HG03159 (cell line): ENCODE data around the gene SLC16A11.

Source experiments
- ATAC-seq: cut with Tn5 transposase; IDR thresholded peaks from one replicate; pipeline ENCODE4 v1.9.1; 2021; ENCODE audit warnings: mild to moderate bottlenecking, moderate library complexity; ENCODE audit not compliant: unreplicated experiment

The SLC16A11 gene

GRCh38 chr17:7026471-7027115 is 17.3 kb downstream of the SLC16A11 start:
- ATAC-seq, result no peak

GRCh38 chr17:7025245-7025644 is 18.6 kb downstream of the SLC16A11 start:
- ATAC-seq, result no peak

GRCh38 chr17:7024402-7024785 is 19.5 kb downstream of the SLC16A11 start:
- ATAC-seq, result no peak

DNA sequence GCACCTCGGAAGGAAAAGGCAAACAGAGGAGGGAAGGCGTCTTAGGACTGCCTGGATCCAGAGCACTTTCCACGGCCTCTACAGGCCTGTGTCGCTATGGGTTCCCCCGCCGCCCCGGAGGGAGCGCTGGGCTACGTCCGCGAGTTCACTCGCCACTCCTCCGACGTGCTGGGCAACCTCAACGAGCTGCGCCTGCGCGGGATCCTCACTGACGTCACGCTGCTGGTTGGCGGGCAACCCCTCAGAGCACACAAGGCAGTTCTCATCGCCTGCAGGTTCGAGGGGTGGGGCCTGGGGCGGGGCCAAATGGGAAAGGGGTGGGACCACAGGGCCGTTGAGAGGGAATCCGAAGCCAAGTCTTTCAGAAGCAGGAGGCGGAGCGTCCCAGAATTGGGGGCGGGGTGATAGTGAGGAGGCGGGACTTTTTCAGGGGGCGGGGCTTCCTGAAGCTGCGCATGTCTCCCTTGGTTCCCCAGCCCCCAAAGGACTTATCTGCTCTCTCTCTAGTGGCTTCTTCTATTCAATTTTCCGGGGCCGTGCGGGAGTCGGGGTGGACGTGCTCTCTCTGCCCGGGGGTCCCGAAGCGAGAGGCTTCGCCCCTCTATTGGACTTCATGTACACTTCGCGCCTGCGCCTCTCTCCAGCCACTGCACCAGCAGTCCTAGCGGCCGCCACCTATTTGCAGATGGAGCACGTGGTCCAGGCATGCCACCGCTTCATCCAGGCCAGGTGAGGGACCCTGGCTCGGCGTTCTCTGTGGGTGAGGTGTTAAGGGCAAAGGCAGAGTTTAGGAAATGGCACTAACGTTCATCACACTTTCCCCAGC is 20.1 kb downstream of the SLC16A11 start:
- ATAC-seq, result no peak

GRCh38 chr17:7022781-7023571 is 20.9 kb downstream of the SLC16A11 start, which contains the start of gene BCL6B:
Gene BCL6B, plus strand, starts transcription at chr17:7023050. Its CDS starts 622 bp downstream, at chr17:7023672.
- ATAC-seq, result no peak

GRCh38 chr17:7021993-7022778 is 21.7 kb downstream of the SLC16A11 start:
- ATAC-seq, result peak; percentile 57

- no peak for ATAC-seq
Measured at GRCh38 chr17:7020894-7021664, 22.8 kb downstream of the SLC16A11 start.

DNA sequence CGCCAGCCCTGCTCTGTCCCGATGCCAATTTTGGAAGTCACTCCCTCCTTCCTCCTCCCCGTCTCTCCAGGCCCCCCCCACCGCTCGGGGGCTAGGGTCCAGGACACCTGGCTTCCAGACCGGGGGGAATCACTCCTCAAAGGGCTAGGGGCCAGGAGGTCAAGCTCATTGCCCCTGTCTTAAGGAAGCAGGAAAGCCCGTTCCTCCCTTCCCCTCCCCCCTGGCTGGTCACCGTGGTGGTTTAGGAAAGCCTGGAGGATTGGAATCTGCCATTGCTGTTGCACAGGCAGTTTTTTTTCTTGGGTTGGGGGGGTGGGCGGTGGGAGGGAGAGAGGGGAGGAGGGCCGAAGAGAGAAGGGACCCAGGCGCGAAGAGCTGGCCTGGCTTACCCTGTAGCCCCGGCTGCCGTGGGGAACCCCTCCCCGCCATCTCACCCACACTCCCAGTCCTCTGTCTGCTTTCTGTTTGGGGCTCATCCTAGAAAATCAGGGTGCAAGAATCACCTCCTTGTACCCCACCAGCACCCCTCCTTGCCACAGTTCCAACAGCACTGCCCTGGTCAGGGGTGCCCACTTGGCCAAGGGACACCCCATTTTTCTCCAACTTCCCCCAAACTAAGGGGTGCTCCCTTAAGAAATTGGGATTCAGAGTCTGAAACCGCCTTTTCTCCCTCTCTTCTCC is 23.9 kb downstream of the SLC16A11 start:
- no peak for ATAC-seq

DNA sequence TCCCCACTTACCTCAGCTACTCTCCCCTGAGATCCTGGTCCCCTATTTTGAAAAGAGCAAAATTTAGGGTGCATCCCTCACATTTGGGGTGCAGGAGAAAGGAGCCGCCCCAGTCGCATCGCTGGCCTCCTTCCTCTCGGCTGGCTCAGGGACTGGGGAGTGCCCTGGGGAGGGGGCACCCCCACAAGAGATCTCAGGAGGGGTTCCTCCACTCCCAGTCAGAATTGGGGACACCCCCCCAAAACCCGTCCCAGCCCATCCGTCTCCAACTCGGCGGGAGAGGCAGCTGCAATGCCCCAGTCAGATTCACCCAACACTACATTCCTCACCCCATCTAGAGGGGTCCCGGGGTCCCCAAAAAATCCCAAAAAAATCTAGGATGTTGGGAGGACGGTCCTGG is 24.5 kb downstream of the SLC16A11 start:
- ATAC-seq, result no peak

GRCh38 chr17:7018331-7018964 is 25.4 kb downstream of the SLC16A11 start:
- ATAC-seq, result no peak

DNA sequence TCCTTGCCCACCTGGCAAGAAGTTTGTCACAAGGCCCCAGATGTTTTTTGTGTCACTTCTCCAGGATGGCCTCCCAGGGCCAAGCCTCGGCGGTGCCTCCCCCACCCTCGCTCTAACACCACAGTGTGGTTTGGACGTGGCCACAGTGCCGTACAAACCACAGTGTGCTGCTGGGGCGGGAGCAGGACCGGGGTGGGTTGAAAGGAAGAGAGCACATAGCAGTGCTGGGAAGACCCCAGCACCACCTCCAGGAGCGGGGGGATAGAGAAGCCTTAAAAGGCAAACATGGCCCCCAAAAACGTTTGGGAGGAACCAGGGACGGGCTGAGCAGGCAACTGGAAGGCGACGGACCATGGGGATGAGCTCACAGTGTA is 26.1 kb downstream of the SLC16A11 start:
- no peak for ATAC-seq

GRCh38 chr17:7016886-7017826 is 26.7 kb downstream of the SLC16A11 start:
- no peak for ATAC-seq

GRCh38 chr17:7016418-7016817 is 27.5 kb downstream of the SLC16A11 start:
- ATAC-seq, result no peak

GRCh38 chr17:7014995-7015958 is 28.6 kb downstream of the SLC16A11 start:
- ATAC-seq, result peak; percentile 10

- ATAC-seq, result peak; percentile 71
Measured at GRCh38 chr17:7014261-7014994, 29.5 kb downstream of the SLC16A11 start.

DNA sequence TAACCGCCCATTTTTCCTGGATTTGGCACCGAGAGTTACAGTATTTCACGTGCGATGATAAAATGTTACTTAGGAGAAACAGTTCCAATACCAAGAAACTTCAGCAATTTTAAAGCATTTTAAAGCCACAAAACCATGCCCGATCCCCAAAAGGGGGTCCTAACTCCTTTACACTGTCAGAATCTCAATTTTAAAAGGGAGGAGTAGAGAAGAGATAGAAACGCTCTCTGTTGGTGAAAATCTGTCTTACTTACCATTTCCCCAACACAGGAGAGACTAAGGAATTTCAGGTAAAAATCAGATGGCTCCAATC is 32.0 kb downstream of the SLC16A11 start:
- no peak for ATAC-seq
